Stimulated activated naive CD4-positive, alpha-beta T cell (primary cell): Measurements from ENCODE around the gene PSMC6.

Experiments used
- DNase-seq, 6 experiments: peaks; one replicate each; lab custom pipeline; 2025; lab: John Stamatoyannopoulos, UW

Gene PSMC6

GRCh38 chr14:52706724-52707706, at the start of gene PSMC6:
PSMC6 (plus strand) TSS chr14:52707200; CDS start chr14:52707220, 20 bp downstream.
- peak; percentile 85 to 93 (median 92) for DNase-seq

- DNase-seq, result no peak
Measured at GRCh38 chr14:52660325-52660724, 46.7 kb upstream of the PSMC6 start.

DNA sequence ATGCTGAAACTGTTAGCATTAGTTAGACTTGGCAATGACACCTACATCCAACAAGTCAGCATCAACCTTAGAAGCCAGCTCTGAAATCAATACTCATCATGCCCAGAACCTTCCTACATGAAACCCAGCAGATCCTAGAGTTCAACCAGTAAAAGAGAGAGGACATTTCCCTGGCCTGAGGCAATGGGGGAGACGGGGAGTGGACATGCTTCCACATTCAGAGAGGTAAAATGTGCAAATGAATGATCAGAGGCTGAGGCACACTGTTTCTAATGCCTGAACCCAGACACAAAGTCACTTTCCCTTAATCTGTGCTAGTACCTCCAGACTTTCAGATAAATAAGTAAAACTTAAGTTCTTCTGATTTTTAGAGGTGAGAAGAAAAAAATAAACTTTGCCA, 46.2 kb upstream of the PSMC6 start:
- DNase-seq, result no peak

GRCh38 chr14:52661314-52661713, 45.7 kb upstream of the PSMC6 start:
- no peak for DNase-seq

GRCh38 chr14:52663850-52664249, 43.1 kb upstream of the PSMC6 start:
- DNase-seq, result no peak

GRCh38 chr14:52678591-52678990, 28.4 kb upstream of the PSMC6 start:
- DNase-seq, result peak in 2 of 6 experiments; percentile 4 to 18

DNA sequence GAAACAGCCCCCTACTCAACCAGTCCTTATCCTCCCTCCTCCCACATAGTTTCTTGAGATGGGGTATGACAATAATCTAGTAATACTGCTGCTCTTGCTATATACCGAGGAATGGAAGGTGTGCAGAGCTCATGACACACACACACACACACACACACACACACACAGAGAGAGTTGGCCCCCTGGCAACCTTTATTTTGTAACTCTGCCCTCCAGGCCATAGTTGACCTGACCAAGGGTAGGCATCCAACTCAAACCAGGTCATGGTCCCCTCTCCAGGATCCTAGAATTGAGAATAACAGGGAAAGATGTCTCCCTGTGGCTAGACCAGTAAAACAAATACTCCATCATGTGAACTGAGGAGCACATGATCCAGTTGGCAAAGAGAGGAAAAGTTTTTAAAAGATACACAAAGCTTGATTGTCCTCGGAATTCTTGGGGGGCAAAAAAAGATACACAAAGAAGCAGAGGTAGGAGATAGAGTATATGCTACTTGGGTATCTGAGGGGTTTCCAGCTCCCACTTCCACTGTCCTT, 22.9 kb upstream of the PSMC6 start:
- no peak for DNase-seq

- no peak for DNase-seq
Measured at GRCh38 chr14:52686176-52686575, 20.8 kb upstream of the PSMC6 start.

DNA sequence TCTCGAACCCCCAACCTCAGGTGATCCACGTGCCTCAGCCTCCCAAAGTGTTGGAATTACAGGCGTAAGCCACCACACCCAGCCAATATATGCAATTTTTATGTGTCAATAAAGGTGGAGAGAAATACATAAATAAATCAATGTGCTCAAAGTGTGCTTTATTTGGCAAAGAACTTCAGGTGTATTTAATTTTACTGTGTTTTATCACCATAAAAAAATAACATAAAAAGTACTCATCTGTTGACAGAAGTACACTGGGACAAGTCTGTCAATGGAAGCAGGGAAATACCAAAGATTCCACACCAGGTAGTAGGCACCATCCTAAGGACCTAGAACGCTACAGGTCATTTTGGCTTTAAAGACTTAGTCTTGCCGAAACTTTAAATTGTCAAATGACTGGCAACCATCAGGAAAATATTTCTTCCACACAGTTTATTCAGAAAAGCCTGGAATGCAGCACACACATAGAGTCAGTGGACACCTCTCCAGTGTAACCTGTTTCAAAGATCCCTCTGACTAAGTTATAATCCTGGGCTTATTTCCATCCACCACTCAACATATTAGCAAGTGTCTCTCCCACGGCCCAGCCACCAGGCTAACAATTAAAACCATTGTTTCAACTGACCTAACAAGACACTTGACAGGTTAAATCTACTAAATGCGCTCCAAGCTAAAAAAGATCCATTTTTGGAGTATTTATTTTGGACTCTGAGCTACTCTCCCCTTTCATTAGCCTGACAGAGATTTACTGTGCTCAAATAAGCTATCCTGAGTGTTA, 15.8 kb upstream of the PSMC6 start:
- DNase-seq, result no peak

DNA sequence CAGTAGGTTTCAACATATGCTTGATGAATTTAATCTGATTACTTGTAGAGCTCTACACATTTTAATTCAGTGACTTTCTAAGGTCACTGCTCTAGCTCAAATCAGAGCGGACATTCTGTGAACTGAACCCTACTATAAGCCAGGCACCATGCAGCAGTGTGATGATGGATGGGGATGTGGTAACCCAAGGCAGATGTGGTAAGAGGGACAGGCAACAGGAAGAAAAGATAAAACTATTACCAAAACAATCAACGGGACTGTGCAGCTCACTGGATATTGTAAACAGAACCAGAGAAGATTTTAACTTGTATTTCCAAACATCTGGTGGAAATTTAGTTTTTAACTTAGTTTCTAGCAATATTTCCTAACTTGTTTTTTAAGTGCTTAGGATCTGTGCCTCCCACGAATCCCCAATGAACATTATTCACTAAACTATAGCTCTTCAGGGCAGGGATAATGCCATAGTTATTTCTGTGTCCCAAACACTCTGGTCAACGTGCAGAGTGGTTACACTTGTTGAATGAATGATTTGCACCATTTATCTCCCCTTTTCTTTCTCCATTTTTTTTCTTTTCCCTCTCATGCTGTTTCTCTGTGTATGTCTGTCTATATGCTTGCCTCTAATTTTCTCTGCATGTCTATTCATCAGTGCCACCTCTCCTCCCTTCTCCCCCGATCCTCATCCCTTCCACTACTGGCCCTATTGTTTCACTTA, 14.6 kb upstream of the PSMC6 start:
- DNase-seq, result peak in 2 of 6 experiments; percentile 6 to 15

DNA sequence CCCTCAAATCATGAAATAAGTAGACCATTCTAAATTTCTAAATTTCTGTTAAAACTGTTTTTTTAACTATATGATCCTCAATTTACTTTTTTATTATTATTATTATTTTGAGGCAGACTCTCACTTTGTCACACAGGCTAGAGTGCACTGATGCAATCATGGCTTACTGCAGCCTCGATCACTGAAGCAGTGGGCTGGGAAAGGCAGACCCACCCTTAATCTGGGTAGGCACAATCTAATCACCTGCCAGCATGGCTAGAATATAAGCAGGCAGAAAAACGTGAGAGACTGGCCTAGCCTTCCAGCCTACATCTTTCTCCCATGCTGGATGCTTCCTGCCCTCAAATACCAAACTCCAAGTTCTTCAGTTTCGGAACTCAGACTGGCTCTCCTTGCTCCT, 14.0 kb upstream of the PSMC6 start:
- DNase-seq, result no peak

DNA sequence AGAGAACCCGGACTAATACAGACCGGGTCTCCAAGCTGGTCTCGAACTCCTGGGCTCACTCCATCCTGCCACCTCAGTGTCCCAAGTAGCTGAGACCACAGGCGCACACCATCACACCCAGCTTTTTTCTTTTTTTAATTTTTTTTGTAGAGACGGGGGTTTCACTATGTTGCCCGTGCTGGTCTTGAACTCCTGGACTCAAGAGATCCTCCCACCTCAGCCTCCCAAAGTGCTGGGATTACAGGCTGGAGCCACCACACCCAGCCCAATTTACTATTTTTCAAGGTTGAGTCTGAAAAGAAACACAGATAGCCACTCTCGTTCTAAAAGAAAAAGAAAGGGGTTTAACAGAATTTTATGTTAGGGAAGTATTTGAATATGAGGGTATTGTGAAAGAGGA, 13.5 kb upstream of the PSMC6 start:
- no peak for DNase-seq

GRCh38 chr14:52694761-52695480, 12.1 kb upstream of the PSMC6 start:
- DNase-seq, result peak; percentile 26 to 71 (median 46)

DNA sequence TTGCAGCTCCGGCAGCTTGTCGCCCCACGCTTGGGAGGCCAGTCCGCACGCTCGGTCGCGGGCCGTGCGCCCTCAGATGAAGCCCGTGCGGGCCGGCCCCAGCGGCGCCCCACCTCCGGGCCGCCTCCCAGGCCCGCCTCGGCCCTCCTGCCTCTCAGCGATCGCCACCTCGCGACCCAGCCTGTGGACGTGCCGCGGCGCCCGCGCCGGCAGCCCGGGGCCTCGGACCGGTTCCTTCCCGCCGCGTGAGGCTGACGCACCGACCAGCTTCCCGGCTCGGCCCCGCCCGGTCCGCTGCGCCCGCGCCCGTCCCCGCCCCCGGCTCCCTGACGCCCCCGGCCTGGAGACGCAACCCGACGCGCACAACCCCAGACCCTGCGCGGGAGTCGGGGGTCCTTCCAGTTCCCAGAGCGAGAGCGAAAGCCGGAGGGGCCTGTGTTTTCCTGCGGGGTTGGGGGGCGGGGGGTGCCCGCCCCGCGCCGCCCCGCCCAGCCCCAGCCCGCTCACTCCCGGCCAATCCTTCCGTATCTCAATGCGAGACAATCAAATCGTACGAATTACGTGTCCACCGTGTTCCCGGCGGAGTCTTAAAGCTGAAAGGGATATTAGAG, 11.4 kb upstream of the PSMC6 start, which contains the start of gene ERO1A:
Gene ERO1A, minus strand, starts transcription at position 78 of the 611 bp plus-strand sequence. Its CDS starts 77 bp downstream, at position 1.
- DNase-seq, result peak; percentile 22 to 71 (median 44)

DNA sequence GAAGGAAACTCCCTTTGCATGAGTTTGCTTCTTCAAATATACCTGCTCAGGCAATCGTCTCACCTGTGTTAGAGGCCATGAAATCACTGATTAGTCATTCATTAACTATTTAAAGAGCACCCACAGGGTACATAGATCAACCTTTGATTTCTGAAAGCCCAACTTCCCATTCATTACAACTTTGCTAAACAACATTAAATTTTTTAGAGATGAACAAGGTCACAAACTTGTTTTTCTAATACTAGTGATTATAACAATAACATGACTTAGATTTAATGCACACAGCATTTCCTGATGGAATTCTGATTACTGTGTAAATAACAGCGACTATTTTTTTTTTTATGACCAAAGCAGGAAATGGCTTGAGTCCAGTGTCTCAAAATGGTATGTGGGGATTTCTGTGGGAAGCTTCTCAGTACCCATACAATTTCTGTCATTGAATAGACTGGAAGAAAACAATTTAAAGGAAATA, 6.3 kb upstream of the PSMC6 start:
- no peak for DNase-seq

- no peak for DNase-seq
Measured at GRCh38 chr14:52701223-52701622, 5.8 kb upstream of the PSMC6 start.

GRCh38 chr14:52703225-52703624, 3.8 kb upstream of the PSMC6 start:
- no peak for DNase-seq

- DNase-seq, result no peak
Measured at GRCh38 chr14:52703664-52704063, 3.3 kb upstream of the PSMC6 start.

DNA sequence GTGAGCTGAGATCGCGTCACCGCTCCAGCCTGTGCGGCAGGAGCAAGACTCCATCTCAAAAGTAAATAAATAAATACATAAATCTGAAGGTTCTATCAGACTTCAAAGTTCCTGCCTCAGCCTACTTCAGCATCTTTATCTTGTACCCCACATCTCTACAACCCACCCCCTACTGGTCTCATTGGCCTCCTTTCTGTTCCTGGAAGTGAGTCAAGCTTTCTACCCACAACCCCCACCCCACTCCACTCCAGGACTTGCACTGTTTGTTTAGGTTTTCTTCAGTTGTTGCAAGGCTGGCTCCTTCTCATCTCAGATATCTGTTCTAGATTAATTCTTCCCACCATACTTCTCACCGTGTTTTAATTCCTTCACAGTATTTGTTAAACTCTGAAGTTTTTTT, 714 bp upstream of the PSMC6 start:
- DNase-seq, result peak in 2 of 6 experiments; percentile 25 to 44

- no peak for DNase-seq
Measured at GRCh38 chr14:52711666-52712065, 4.7 kb downstream of the PSMC6 start.
